Activated naive CD4-positive, alpha-beta T cell treated with anti-CD3 and anti-CD28 coated beads for 36 hours (primary cell): Measurements from ENCODE around the gene C1QTNF8. TPM values are rescaled to one million over a fixed set of nuclear protein-coding genes. Genes with fewer than 3 reads are reported as not detected.
A peak's percentile ranks its signal among the peaks of the same experiment; 100 is the strongest.

Experiments
- CTCF ChIA-PET: fragments of 350-600 bp; sonication (Branson Sonifier 250); formaldehyde crosslinking; loops from one replicate; lab custom pipeline; 2021; ENCODE audit warnings: antibody characterized with exemption; lab: Charles Lee
- DNase-seq: peaks from one replicate; pipeline ENCODE4 v3.0.0-alpha.2; 2020
- H3K27ac Mint-ChIP-seq: one replicate; pipeline ENCODE4 v1.8.0; 2021; ENCODE audit warnings: mild to moderate bottlenecking, mixed read lengths
- H3K27me3 Mint-ChIP-seq: one replicate; pipeline ENCODE4 v1.8.0; 2021; ENCODE audit warnings: low read depth, mixed read lengths
- H3K36me3 Mint-ChIP-seq: one replicate; pipeline ENCODE4 v1.8.0; 2021; ENCODE audit warnings: low read depth, mixed read lengths
- H3K4me1 Mint-ChIP-seq: one replicate; pipeline ENCODE4 v1.8.0; 2021; ENCODE audit warnings: low read depth, mixed read lengths
- H3K4me3 Mint-ChIP-seq: one replicate; pipeline ENCODE4 v1.8.0; 2021; ENCODE audit warnings: mild to moderate bottlenecking, moderate library complexity, mixed read lengths
- H3K9me3 Mint-ChIP-seq: one replicate; pipeline ENCODE4 v1.8.0; 2021; ENCODE audit warnings: mixed read lengths
- intact Hi-C: fragments of 100-400 bp; cut with micrococcal nuclease; formaldehyde crosslinking; loops from one replicate; pipeline ENCODE4 v1.15.1; 2023
- total RNA-seq, 2 experiments: library from RNA; stranded (reverse); gene quantifications; one replicate each; pipeline ENCODE4 v1.2.3, GENCODE V29; 2021

Gene C1QTNF8
- total RNA-seq, 2 experiments from 2014 or later, result not detected

GRCh38 chr16:1073262-1073558 lies 22.8 kb downstream of the C1QTNF8 start:
- CTCF ChIA-PET, result no interaction called here
- Mint-ChIP-seq H3K36me3 (no peaks in the 10 kb centered on the region), H3K9me3 (no peaks in the 10 kb centered on the region), H3K4me1 (no peaks in the 10 kb centered on the region), H3K4me3 (no peak overlapping the region), H3K27me3 (peaks cover 20% of the 10 kb centered on the region), H3K27ac (no peak overlapping the region)
- DNase-seq, result no peak
- intact Hi-C loops, result no loop called here

GRCh38 chr16:1072526-1073261 lies 23.4 kb downstream of the C1QTNF8 start, which contains the start of gene SSTR5:
Gene SSTR5, plus strand, starts transcription at chr16:1072747. Its CDS starts 6,122 bp downstream, at chr16:1078869.
- no peak for DNase-seq
- peaks cover 23% of the 10 kb centered on the region for H3K27me3 Mint-ChIP-seq
- no peak within 1 kb of the TSS for H3K27ac Mint-ChIP-seq
- H3K4me3 Mint-ChIP-seq, result no peak within 1 kb of the TSS
- H3K9me3 Mint-ChIP-seq, result no peaks in the 10 kb centered on the region
- intact Hi-C loops, result no loop called here
- H3K36me3 Mint-ChIP-seq, result no peaks in the 10 kb centered on the region
- no peaks in the 10 kb centered on the region for H3K4me1 Mint-ChIP-seq
- CTCF ChIA-PET, result no interaction called here

GRCh38 chr16:1071561-1072225 lies 24.4 kb downstream of the C1QTNF8 start:
- Mint-ChIP-seq H3K27me3 (peaks cover 26% of the 10 kb centered on the region), H3K9me3 (no peaks in the 10 kb centered on the region), H3K36me3 (no peaks in the 10 kb centered on the region), H3K27ac (no peak overlapping the region), H3K4me1 (no peaks in the 10 kb centered on the region), H3K4me3 (no peak overlapping the region)
- intact Hi-C loops, result no loop called here
- no peak for DNase-seq
- CTCF ChIA-PET, result no interaction called here

DNA sequence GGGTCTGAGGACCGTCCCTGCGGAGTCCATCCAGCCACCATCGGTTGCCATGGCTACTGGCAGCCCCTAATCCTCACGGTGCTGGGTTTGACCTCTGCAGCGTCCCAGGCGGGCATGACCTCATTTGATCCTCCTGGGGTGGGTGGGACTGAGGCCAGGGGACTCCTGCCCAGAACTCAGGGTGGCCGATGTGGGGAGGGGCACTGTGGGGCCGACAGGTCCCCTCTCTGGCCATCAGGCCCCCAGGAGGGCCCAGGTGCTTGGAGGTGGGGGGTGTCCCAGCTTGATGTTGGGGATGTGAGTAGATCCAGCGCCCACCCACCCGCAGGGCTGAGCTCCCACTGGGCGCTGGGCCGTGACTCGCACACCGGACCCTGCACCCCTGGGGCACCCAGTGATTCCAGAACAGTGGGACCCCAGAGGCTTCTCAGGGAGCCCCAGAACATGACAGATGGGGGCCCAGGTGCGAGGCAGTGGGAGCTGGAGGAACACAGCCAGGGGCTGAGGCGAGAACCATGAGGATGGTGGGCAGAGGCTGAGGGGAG lies 25.1 kb downstream of the C1QTNF8 start:
- no peak overlapping the region for H3K27ac Mint-ChIP-seq
- no peak overlapping the region for H3K4me3 Mint-ChIP-seq
- no peaks in the 10 kb centered on the region for H3K9me3 Mint-ChIP-seq
- H3K36me3 Mint-ChIP-seq, result no peaks in the 10 kb centered on the region
- no peak for DNase-seq
- intact Hi-C loops, result no loop called here
- CTCF ChIA-PET, result no interaction called here
- H3K27me3 Mint-ChIP-seq, result peaks cover 26% of the 10 kb centered on the region
- H3K4me1 Mint-ChIP-seq, result no peaks in the 10 kb centered on the region

GRCh38 chr16:1070084-1070863 lies 25.8 kb downstream of the C1QTNF8 start:
- CTCF ChIA-PET, result no interaction called here
- DNase-seq, result no peak
- Mint-ChIP-seq H3K4me3 (no peak overlapping the region), H3K9me3 (no peaks in the 10 kb centered on the region), H3K36me3 (no peaks in the 10 kb centered on the region), H3K27ac (no peak overlapping the region), H3K4me1 (no peaks in the 10 kb centered on the region), H3K27me3 (peaks cover 28% of the 10 kb centered on the region)
- intact Hi-C loops, result no loop called here

GRCh38 chr16:1069154-1069553 lies 26.9 kb downstream of the C1QTNF8 start:
- Mint-ChIP-seq H3K9me3 (no peaks in the 10 kb centered on the region), H3K27ac (no peak overlapping the region), H3K27me3 (peaks cover 32% of the 10 kb centered on the region), H3K36me3 (no peaks in the 10 kb centered on the region), H3K4me1 (no peaks in the 10 kb centered on the region), H3K4me3 (no peak overlapping the region)
- intact Hi-C loops, result no loop called here
- no peak for DNase-seq
- CTCF ChIA-PET, result interaction anchor here (1.2 kb wide), 1 partner anchor 34 kb away, joined by 3 read pairs; no protein-coding TSS in a partner anchor

GRCh38 chr16:1068451-1068850 lies 27.6 kb downstream of the C1QTNF8 start:
- Mint-ChIP-seq H3K27me3 (peaks cover 32% of the 10 kb centered on the region), H3K9me3 (no peaks in the 10 kb centered on the region), H3K4me1 (no peaks in the 10 kb centered on the region), H3K4me3 (no peak overlapping the region), H3K36me3 (no peaks in the 10 kb centered on the region), H3K27ac (no peak overlapping the region)
- DNase-seq, result no peak
- CTCF ChIA-PET, result interaction anchor here (1.2 kb wide), 1 partner anchor 35 kb away, joined by 3 read pairs; no protein-coding TSS in a partner anchor
- intact Hi-C loops, result no loop called here

DNA sequence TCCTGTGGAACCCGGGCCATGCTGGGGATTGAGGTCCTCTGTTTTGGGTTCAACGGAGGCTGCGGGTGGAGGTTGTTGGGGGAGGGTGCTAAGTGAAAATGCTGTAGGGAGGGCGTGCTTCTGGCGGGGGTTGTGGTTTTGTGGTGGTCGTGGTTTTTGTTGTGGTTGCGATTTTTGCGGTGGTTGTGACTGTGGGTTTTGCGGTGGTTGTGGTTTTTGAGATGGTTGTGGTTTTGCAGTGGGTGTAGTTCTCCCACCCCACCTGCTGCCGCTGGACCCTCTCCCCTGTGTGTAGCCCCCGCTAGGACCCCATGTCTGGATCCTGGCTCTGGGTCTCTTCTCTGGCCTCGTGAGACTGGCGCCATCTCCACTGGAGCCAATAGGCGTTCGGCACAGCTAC lies 28.4 kb downstream of the C1QTNF8 start:
- H3K36me3 Mint-ChIP-seq, result no peaks in the 10 kb centered on the region
- no peaks in the 10 kb centered on the region for H3K4me1 Mint-ChIP-seq
- H3K27ac Mint-ChIP-seq, result peak overlapping the region; percentile 78

GRCh38 chr16:1066584-1067172 lies 29.4 kb downstream of the C1QTNF8 start:
- intact Hi-C loops, result no loop called here
- no peaks in the 10 kb centered on the region for H3K9me3 Mint-ChIP-seq
- DNase-seq, result no peak
- H3K27ac Mint-ChIP-seq, result no peak overlapping the region
- no peak overlapping the region for H3K4me3 Mint-ChIP-seq
- CTCF ChIA-PET, result no interaction called here
- no peaks in the 10 kb centered on the region for H3K4me1 Mint-ChIP-seq
- H3K36me3 Mint-ChIP-seq, result no peaks in the 10 kb centered on the region
- peaks cover 29% of the 10 kb centered on the region for H3K27me3 Mint-ChIP-seq

More for the DNA sequence above, 28.4 kb downstream of the C1QTNF8 start:
- CTCF ChIA-PET, result no interaction called here
- intact Hi-C loops, result no loop called here
- no peak for DNase-seq
- H3K4me3 Mint-ChIP-seq, result no peak overlapping the region
- no peaks in the 10 kb centered on the region for H3K9me3 Mint-ChIP-seq
- peaks cover 32% of the 10 kb centered on the region for H3K27me3 Mint-ChIP-seq

- DNase-seq, result no peak
- H3K27me3 Mint-ChIP-seq, result peaks cover 29% of the 10 kb centered on the region
- H3K27ac Mint-ChIP-seq, result no peak overlapping the region
- no peak overlapping the region for H3K4me3 Mint-ChIP-seq
- intact Hi-C loops, result no loop called here
- H3K9me3 Mint-ChIP-seq, result no peaks in the 10 kb centered on the region
- CTCF ChIA-PET, result no interaction called here
- H3K36me3 Mint-ChIP-seq, result no peaks in the 10 kb centered on the region
- no peaks in the 10 kb centered on the region for H3K4me1 Mint-ChIP-seq
Observed at GRCh38 chr16:1065469-1066128, 30.4 kb downstream of the C1QTNF8 start.

DNA sequence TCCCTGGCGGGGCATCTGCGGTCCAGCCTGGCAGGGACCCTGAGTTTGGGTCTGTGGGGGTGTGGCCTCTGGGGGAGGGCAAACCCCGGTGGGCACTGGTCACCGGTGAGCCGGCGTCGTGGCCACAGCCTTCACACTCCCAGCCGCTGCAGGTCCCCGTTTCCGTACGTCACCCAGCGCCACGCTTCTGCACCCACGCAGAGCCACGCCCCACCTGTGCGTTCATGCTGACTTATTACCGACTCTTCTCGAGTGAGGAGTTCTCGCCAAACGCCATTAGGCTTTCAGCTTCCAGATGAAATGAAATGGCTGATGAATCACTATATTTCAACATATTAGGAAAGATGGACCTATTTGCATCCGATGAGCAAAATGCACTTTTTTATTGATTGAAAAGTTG lies 32.3 kb downstream of the C1QTNF8 start:
- no peak for DNase-seq
- H3K9me3 Mint-ChIP-seq, result peaks cover 4% of the 10 kb centered on the region
- H3K4me1 Mint-ChIP-seq, result no peaks in the 10 kb centered on the region
- intact Hi-C loops, result no loop called here
- no peaks in the 10 kb centered on the region for H3K36me3 Mint-ChIP-seq
- no peak overlapping the region for H3K27ac Mint-ChIP-seq
- H3K4me3 Mint-ChIP-seq, result no peak overlapping the region
- peaks cover 23% of the 10 kb centered on the region for H3K27me3 Mint-ChIP-seq
- CTCF ChIA-PET, result interaction anchor here (0.7 kb wide), 1 partner anchor 71 kb away, joined by 4 read pairs; no protein-coding TSS in a partner anchor
